CD14-positive monocyte (primary cell): Measurements from ENCODE around the gene AXIN1. TPM values are rescaled to one million over a fixed set of nuclear protein-coding genes. Genes with fewer than 3 reads are reported as not detected.

ENCODE experiments used
- DNase-seq, 3 donors: peaks; one replicate each; pipeline ENCODE4 v3.0.0-alpha.2; 2011 to 2022
- H2AFZ ChIP-seq: 2 replicates; pipeline ENCODE4 v1.6.0; 2012; ENCODE audit warnings: mild to moderate bottlenecking, low read depth, low read length, inconsistent platforms; ENCODE audit not compliant: insufficient read depth, poor library complexity, severe bottlenecking
- H3K27ac ChIP-seq, 2 donors: 1 replicate in 1 of 2; 2 replicates in 1 of 2; pipeline ENCODE4 v1.5.1; 2012 to 2013; ENCODE audit warnings: low read length in 2 of 2, control low read depth in 1 of 2, inconsistent platforms in 1 of 2, low read depth in 1 of 2, mild to moderate bottlenecking in 1 of 2
- H3K27me3 ChIP-seq, 2 donors: one replicate each; pipeline versions ENCODE4 v1.6.0 to v1.6.1; 2011 to 2013; ENCODE audit warnings: low read length in 2 of 2; ENCODE audit not compliant: control insufficient read depth in 2 of 2, insufficient read depth in 2 of 2
- H3K36me3 ChIP-seq, 2 donors: replicated peaks in 1 of 2; 1 replicate in 1 of 2; 2 replicates in 1 of 2; pipeline versions ENCODE4 v1.5.1 to v1.6.1; 2012 to 2013; ENCODE audit warnings: low read length in 2 of 2, control low read depth in 1 of 2, inconsistent platforms in 1 of 2, mild to moderate bottlenecking in 1 of 2; ENCODE audit not compliant: insufficient read depth in 2 of 2, control insufficient read depth in 1 of 2
- H3K4me1 ChIP-seq, 2 donors: 1 replicate in 1 of 2; 2 replicates in 1 of 2; pipeline versions ENCODE4 v1.5.1 to v1.6.1; 2012 to 2013; ENCODE audit warnings: low read length in 2 of 2, control low read depth in 1 of 2, inconsistent platforms in 1 of 2, mild to moderate bottlenecking in 1 of 2, moderate library complexity in 1 of 2; ENCODE audit not compliant: insufficient read depth in 2 of 2, control insufficient read depth in 1 of 2
- H3K4me2 ChIP-seq: replicated peaks from 2 replicates; pipeline ENCODE3; 2012; ENCODE audit warnings: low read length, moderate library complexity, mild to moderate bottlenecking; ENCODE audit not compliant: poor library complexity, severe bottlenecking; ENCODE audit errors: extremely low read depth
- H3K4me3 ChIP-seq, 3 experiments: fragments of 200-600 bp in 1 of 3; sonication (generic) in 1 of 3; replicated peaks in 1 of 3; 1 replicate in 2 of 3; 2 replicates in 1 of 3; pipeline ENCODE4 v1.5.1; 2011 to 2013; ENCODE audit warnings: low read length in 3 of 3, mild to moderate bottlenecking in 3 of 3, control low read depth in 2 of 3, low read depth in 2 of 3, inconsistent platforms in 1 of 3, moderate library complexity in 1 of 3
- H3K79me2 ChIP-seq: 2 replicates; pipeline ENCODE4 v1.6.0; 2012; ENCODE audit warnings: mild to moderate bottlenecking, control low read depth, inconsistent platforms, low read length, moderate library complexity; ENCODE audit not compliant: insufficient read depth
- H3K9ac ChIP-seq: 2 replicates; pipeline ENCODE4 v1.6.0; 2017; ENCODE audit warnings: low read length, mild to moderate bottlenecking; ENCODE audit not compliant: insufficient read depth, poor library complexity, severe bottlenecking
- H3K9me3 ChIP-seq, 2 donors: replicated peaks in 1 of 2; 1 replicate in 1 of 2; 2 replicates in 1 of 2; pipeline versions ENCODE4 v1.5.1 to v1.6.1; 2012 to 2013; ENCODE audit warnings: low read length in 2 of 2, control low read depth in 1 of 2; ENCODE audit not compliant: control insufficient read depth in 1 of 2, insufficient read depth in 1 of 2
- H4K20me1 ChIP-seq: 2 replicates; pipeline ENCODE4 v1.6.0; 2012; ENCODE audit warnings: mild to moderate bottlenecking, low read length, control low read depth, moderate library complexity; ENCODE audit not compliant: insufficient read depth
- H3K27ac Mint-ChIP-seq, 7 donors: one replicate each; pipeline ENCODE4 v1.8.0; 2020; ENCODE audit warnings: mild to moderate bottlenecking in 7 of 7, mixed read lengths in 7 of 7, moderate library complexity in 6 of 7, inconsistent platforms in 2 of 7
- H3K27me3 Mint-ChIP-seq, 3 donors: one replicate each; pipeline ENCODE4 v1.8.0; 2021 to 2022; ENCODE audit warnings: low read depth in 3 of 3, mild to moderate bottlenecking in 3 of 3, mixed read lengths in 3 of 3, moderate library complexity in 3 of 3, inconsistent platforms in 1 of 3
- H3K36me3 Mint-ChIP-seq, 2 donors: one replicate each; pipeline ENCODE4 v1.8.0; 2020; ENCODE audit warnings: mixed read lengths in 2 of 2, inconsistent platforms in 1 of 2, mild to moderate bottlenecking in 1 of 2
- H3K4me1 Mint-ChIP-seq: one replicate; pipeline ENCODE4 v1.8.0; 2020; ENCODE audit warnings: mild to moderate bottlenecking, mixed read lengths
- H3K4me3 Mint-ChIP-seq, 2 donors: one replicate each; pipeline ENCODE4 v1.8.0; 2020; ENCODE audit warnings: mild to moderate bottlenecking in 2 of 2, mixed read lengths in 2 of 2, moderate library complexity in 1 of 2
- H3K9me3 Mint-ChIP-seq, 7 donors: one replicate each; pipeline ENCODE4 v1.8.0; 2020 to 2022; ENCODE audit warnings: mixed read lengths in 7 of 7, mild to moderate bottlenecking in 6 of 7, moderate library complexity in 6 of 7, inconsistent platforms in 2 of 7
- CTCF ChIP-seq: fragments of 200-600 bp; IDR thresholded peaks from one replicate; pipeline ENCODE4 v1.8.0; 2022; ENCODE audit warnings: antibody characterized with exemption, mild to moderate bottlenecking
- WGBS: methylation state at CpG from one replicate; pipeline ENCODE4 v1.1.5; 2013; ENCODE audit warnings: missing lambda C conversion rate; ENCODE audit not compliant: insufficient coverage; 5-methylcytosine and 5-hydroxymethylcytosine counted together
- intact Hi-C, 2 donors: fragments of 100-400 bp; cut with micrococcal nuclease; formaldehyde crosslinking; loops; one replicate each; pipeline versions ENCODE4 v1.15.0 to v1.15.1; 2023
- polyA plus RNA-seq, 3 donors: library from polyadenylated mRNA; depleted of rRNA in 1 of 3; unstranded in 2 of 3; stranded (reverse) in 1 of 3; fragments of 300-500 nt in 2 of 3; fragments of >200 nt in 1 of 3; fragmentation: Illumina TruSeq in 2 of 3; gene quantifications; 1 replicate in 2 of 3; 2 replicates in 1 of 3; pipeline ENCODE4 v1.2.3, GENCODE V29; 2012 to 2021

Gene AXIN1
- polyA plus RNA-seq, 3 donors = 0.30 to 20.9 (median 0.74) TPM

GRCh38 chr16:380762-381011 lies 28.2 kb upstream of the AXIN1 start:
- intact Hi-C loops = no loop called here

GRCh38 chr16:379961-380761 lies 27.6 kb upstream of the AXIN1 start:
- peak overlapping the region in 1 of 3 experiments; percentile 87 for H3K4me3 ChIP-seq
- peaks cover 23 to 27% of the 10 kb centered on the region in 2 donors for H3K36me3 ChIP-seq
- intact Hi-C loops = no loop called here
- H3K27me3 Mint-ChIP-seq = peaks cover 0 to 14% (median 9%) of the 10 kb centered on the region in 3 donors
- H3K9me3 Mint-ChIP-seq = no peaks in the 10 kb centered on the region
- H2AFZ ChIP-seq = no peak overlapping the region
- H3K9ac ChIP-seq = peak overlapping the region; percentile 76
- H3K4me2 ChIP-seq = peak overlapping the region; percentile 95
- H3K27ac Mint-ChIP-seq = peak overlapping the region in 1 of 7 donors; percentile 10
- no peaks in the 10 kb centered on the region for H3K27me3 ChIP-seq
- peaks cover 35% of the 10 kb centered on the region for H3K4me1 Mint-ChIP-seq
- peaks cover 12 to 23% of the 10 kb centered on the region in 2 donors for H3K36me3 Mint-ChIP-seq
- no peak for DNase-seq
- no peak overlapping the region for H3K27ac ChIP-seq
- no peak for TF ChIP-seq CTCF
- H3K4me3 Mint-ChIP-seq = peak overlapping the region; percentile 63 to 88
- H4K20me1 ChIP-seq = peaks cover 32% of the 10 kb centered on the region
- WGBS = 87% methylated on average over 14 of the region's 27 CpGs
- H3K9me3 ChIP-seq = no peaks in the 10 kb centered on the region
- peaks cover 35% of the 10 kb centered on the region for H3K79me2 ChIP-seq
- H3K4me1 ChIP-seq = peaks cover 39 to 46% of the 10 kb centered on the region in 2 donors

More at GRCh38 chr16:380762-381011, 28.2 kb upstream of the AXIN1 start:
- Histone ChIP-seq H3K4me2 (peak overlapping the region; percentile 95), H3K4me1 (peaks cover 39 to 46% of the 10 kb centered on the region in 2 donors), H3K9me3 (no peaks in the 10 kb centered on the region), H3K27ac (no peak overlapping the region), H3K79me2 (peaks cover 35% of the 10 kb centered on the region), H3K4me3 (peak overlapping the region; percentile 78 to 88 (median 87)), H2AFZ (peak overlapping the region; percentile 71), H3K9ac (peak overlapping the region; percentile 76), H4K20me1 (peaks cover 32% of the 10 kb centered on the region), H3K27me3 (no peaks in the 10 kb centered on the region), H3K36me3 (peaks cover 20 to 22% of the 10 kb centered on the region in 2 donors)
- Mint-ChIP-seq H3K4me3 (peak overlapping the region; percentile 80 to 88), H3K9me3 (no peaks in the 10 kb centered on the region), H3K27ac (no peak overlapping the region), H3K4me1 (peaks cover 35% of the 10 kb centered on the region), H3K27me3 (peaks cover 0 to 14% (median 9%) of the 10 kb centered on the region in 3 donors), H3K36me3 (peaks cover 10 to 17% of the 10 kb centered on the region in 2 donors)
- DNase-seq = no peak
- TF ChIP-seq CTCF = no peak
- WGBS = 16% methylated on average over 11 of the region's 12 CpGs
